SK-N-MC (cell line): Measurements from ENCODE around the gene SAMD8.

Source experiments
- EZH2 ChIP-seq: fragments of 200-600 bp; sonication (generic); IDR thresholded peaks from one replicate; pipeline ENCODE4 v1.6.1; 2017; ENCODE audit warnings: antibody characterized with exemption
- FOXP2 ChIP-seq: optimal IDR thresholded peaks from 2 replicates; pipeline ENCODE3; 2011; ENCODE audit warnings: mild to moderate bottlenecking, moderate library complexity; ENCODE audit not compliant: insufficient read depth; ENCODE audit errors: extremely low read length, control extremely low read depth
- POLR2AphosphoS5 ChIP-seq: IDR thresholded peaks from 2 replicates; pipeline ENCODE4 v1.6.1; 2012; ENCODE audit warnings: mild to moderate bottlenecking, low read depth, low read length, borderline replicate concordance

- TF ChIP-seq POLR2AphosphoS5 (no peak), EZH2 (no peak), FOXP2 (no peak)
Measured at GRCh38 chr10:75102830-75103673, 8.4 kb upstream of the SAMD8 start.
